ENCODE data around the gene CUEDC1.

The CUEDC1 gene

GRCh38 chr17:57811638-57812280 is 143.5 kb downstream of the CUEDC1 start:
- H3K27ac ChIP-seq, result peak overlapping the region; percentile 55 to 85
- DNase-seq (ENCODE audit: low spot score), result no peak
- H3K4me3 ChIP-seq, result peak overlapping the region; percentile 60
- TF ChIP-seq CTCF (IDR thresholded peaks at IDR 0.05), result no peak
